KOPT-K1 (cell line): ENCODE results near the gene KDM3B.
"Not testable (repeated sequence)": the region's sequence is repeated elsewhere in the genome, so short reads cannot be mapped to it uniquely, and the experiment has no call there.

ENCODE experiments used
- H3K27ac ChIP-seq: fragments of 200-600 bp; sonication (generic); 2 replicates; pipeline ENCODE4 v1.5.1; 2016; ENCODE audit warnings: antibody characterized with exemption, mild to moderate bottlenecking, low read depth, low read length; ENCODE audit not compliant: poor library complexity, severe bottlenecking
- H3K36me3 ChIP-seq: fragments of 200-600 bp; sonication (generic); 2 replicates; pipeline ENCODE4 v1.5.1; 2017; ENCODE audit warnings: antibody characterized with exemption, mild to moderate bottlenecking, low read length, moderate library complexity; ENCODE audit not compliant: insufficient read depth
- H3K9me3 ChIP-seq: fragments of 200-600 bp; sonication (generic); 2 replicates; pipeline ENCODE4 v1.5.1; 2017; ENCODE audit warnings: antibody characterized with exemption, low read length, mild to moderate bottlenecking; ENCODE audit not compliant: insufficient read depth, poor library complexity, severe bottlenecking

KDM3B gene

DNA sequence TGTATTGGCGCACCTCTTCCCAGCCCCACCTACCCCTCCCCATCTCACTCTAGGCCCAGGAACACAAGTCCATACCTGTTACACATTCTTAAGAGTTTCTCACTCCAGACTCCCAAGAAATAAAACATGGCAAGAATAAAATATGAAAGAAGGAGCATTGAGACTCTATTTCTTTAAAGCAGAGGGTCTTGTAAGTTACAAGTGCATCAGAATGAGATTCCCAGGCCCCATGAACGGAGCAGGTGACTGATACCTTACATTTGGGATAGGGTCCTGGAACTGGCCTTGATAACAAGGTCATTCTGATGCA lies 118.5 kb downstream of the KDM3B start:
- Histone ChIP-seq H3K9me3 (no peaks in the 10 kb centered on the region), H3K27ac (no peak overlapping the region)

GRCh38 chr5:138472353-138472752 lies 119.9 kb downstream of the KDM3B start:
- no peaks in the 10 kb centered on the region for H3K9me3 ChIP-seq
- no peak overlapping the region for H3K27ac ChIP-seq
- H3K36me3 ChIP-seq = peaks cover 6% of the 10 kb centered on the region; the same call in 1 of the 2 replicates

More for the DNA sequence above, 118.5 kb downstream of the KDM3B start:
- H3K36me3 ChIP-seq = peaks cover 11% of the 10 kb centered on the region; the same call in 1 of the 2 replicates

- H3K9me3 ChIP-seq, H3K27ac ChIP-seq, H3K36me3 ChIP-seq: not testable (repeated sequence)
Measured at GRCh38 chr5:138473151-138473550, 120.7 kb downstream of the KDM3B start.

DNA sequence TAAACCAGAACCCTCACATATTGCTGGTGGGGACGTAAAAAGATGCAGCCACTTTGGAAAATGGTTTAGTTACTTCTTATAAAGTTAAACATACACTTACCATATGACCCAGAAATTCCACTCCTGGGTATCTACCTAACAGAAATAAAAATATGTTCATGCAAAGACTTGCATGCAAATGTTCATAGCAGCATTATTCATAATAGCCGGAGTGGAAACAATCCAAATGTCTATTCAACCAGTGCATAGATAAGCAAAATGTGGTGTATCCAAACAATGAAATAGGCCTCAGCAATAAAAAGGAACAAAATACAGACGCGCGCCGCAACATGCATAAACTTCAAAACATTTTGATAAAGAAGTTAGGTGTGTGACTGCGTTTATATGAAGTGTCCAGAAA lies 124.4 kb downstream of the KDM3B start:
- H3K36me3 ChIP-seq = no peaks in the 10 kb centered on the region
- H3K9me3 ChIP-seq = no peaks in the 10 kb centered on the region
- no peak overlapping the region for H3K27ac ChIP-seq

- H3K27ac ChIP-seq = no peak overlapping the region
- no peaks in the 10 kb centered on the region for H3K9me3 ChIP-seq
Measured at GRCh38 chr5:138482638-138483037, 130.2 kb downstream of the KDM3B start.

More at GRCh38 chr5:138482638-138483037, 130.2 kb downstream of the KDM3B start:
- no peaks in the 10 kb centered on the region for H3K36me3 ChIP-seq
